MM.1S (cell line): Measurements from ENCODE around the gene TBC1D9B.

ENCODE experiments used
- DNase-seq: peaks from one replicate; pipeline ENCODE4 v3.0.0-alpha.2; 2015
- H2AFZ ChIP-seq: fragments of 300-600 bp; sonication (generic); 2 replicates; pipeline ENCODE4 v1.6.0; 2016; ENCODE audit warnings: antibody characterized with exemption, low read length
- H3F3A ChIP-seq: fragments of 300-600 bp; sonication (generic); 2 replicates; pipeline ENCODE4 v1.6.1; 2016; ENCODE audit warnings: mild to moderate bottlenecking, antibody characterized with exemption, low read length, moderate library complexity, mixed read lengths; ENCODE audit not compliant: insufficient read depth
- H3K27ac ChIP-seq: fragments of 300-600 bp; sonication (generic); 2 replicates; pipeline ENCODE4 v1.5.1; 2016; ENCODE audit warnings: mild to moderate bottlenecking, low read length
- H3K27me3 ChIP-seq: fragments of 300-600 bp; sonication (generic); replicated peaks from 2 replicates; pipeline ENCODE4 v1.6.0; 2016; ENCODE audit warnings: low read length; ENCODE audit not compliant: insufficient read depth
- H3K36me3 ChIP-seq: fragments of 300-600 bp; sonication (generic); replicated peaks from 2 replicates; pipeline ENCODE4 v1.6.1; 2016; ENCODE audit warnings: mild to moderate bottlenecking, low read length, mixed read lengths; ENCODE audit not compliant: insufficient read depth
- H3K4me1 ChIP-seq: fragments of 300-600 bp; sonication (generic); 2 replicates; pipeline ENCODE4 v1.6.1; 2016; ENCODE audit warnings: low read length, mixed read lengths
- H3K4me2 ChIP-seq: fragments of 300-600 bp; sonication (generic); 2 replicates; pipeline ENCODE4 v1.6.0; 2016; ENCODE audit warnings: low read depth, low read length
- H3K4me3 ChIP-seq: fragments of 300-600 bp; sonication (generic); 2 replicates; pipeline ENCODE4 v1.5.1; 2016; ENCODE audit warnings: low read length, mixed read lengths
- H3K79me2 ChIP-seq: fragments of 300-600 bp; sonication (generic); 2 replicates; pipeline ENCODE4 v1.6.1; 2016; ENCODE audit warnings: mixed run types, low read length, mixed read lengths
- H3K9ac ChIP-seq: fragments of 300-600 bp; sonication (generic); 2 replicates; pipeline ENCODE4 v1.6.1; 2016; ENCODE audit warnings: low read length, mixed read lengths
- H3K9me2 ChIP-seq: fragments of 300-600 bp; sonication (generic); replicated peaks from 2 replicates; pipeline ENCODE4 v1.6.1; 2016; ENCODE audit warnings: mild to moderate bottlenecking, low read length, mixed read lengths; ENCODE audit not compliant: insufficient read depth
- H3K9me3 ChIP-seq: fragments of 300-600 bp; sonication (generic); replicated peaks from 2 replicates; pipeline ENCODE4 v1.6.1; 2016; ENCODE audit warnings: mild to moderate bottlenecking, low read length, mixed read lengths; ENCODE audit not compliant: insufficient read depth
- H4K20me1 ChIP-seq: fragments of 300-600 bp; sonication (generic); 2 replicates; pipeline ENCODE4 v1.6.1; 2016; ENCODE audit warnings: mild to moderate bottlenecking, low read length, moderate library complexity, mixed read lengths; ENCODE audit not compliant: insufficient read depth
- EZH2 ChIP-seq: fragments of 300-600 bp; sonication (generic); optimal IDR thresholded peaks from 2 replicates; pipeline ENCODE3; 2017; ENCODE audit warnings: low read depth, mild to moderate bottlenecking, antibody characterized with exemption, low read length, mixed read lengths
- EZH2phosphoT487 ChIP-seq: fragments of 300-600 bp; sonication (generic); IDR thresholded peaks from 2 replicates; pipeline ENCODE4 v1.6.1; 2018; ENCODE audit warnings: antibody characterized with exemption, low read length
- TF ChIP-seq, protein P1 (sequence below): fragments of 300-600 bp; sonication (generic); IDR thresholded peaks from 2 replicates; pipeline ENCODE4 v1.5.1; 2016; ENCODE audit warnings: antibody characterized with exemption, low read length, mixed read lengths

Gene TBC1D9B

DNA sequence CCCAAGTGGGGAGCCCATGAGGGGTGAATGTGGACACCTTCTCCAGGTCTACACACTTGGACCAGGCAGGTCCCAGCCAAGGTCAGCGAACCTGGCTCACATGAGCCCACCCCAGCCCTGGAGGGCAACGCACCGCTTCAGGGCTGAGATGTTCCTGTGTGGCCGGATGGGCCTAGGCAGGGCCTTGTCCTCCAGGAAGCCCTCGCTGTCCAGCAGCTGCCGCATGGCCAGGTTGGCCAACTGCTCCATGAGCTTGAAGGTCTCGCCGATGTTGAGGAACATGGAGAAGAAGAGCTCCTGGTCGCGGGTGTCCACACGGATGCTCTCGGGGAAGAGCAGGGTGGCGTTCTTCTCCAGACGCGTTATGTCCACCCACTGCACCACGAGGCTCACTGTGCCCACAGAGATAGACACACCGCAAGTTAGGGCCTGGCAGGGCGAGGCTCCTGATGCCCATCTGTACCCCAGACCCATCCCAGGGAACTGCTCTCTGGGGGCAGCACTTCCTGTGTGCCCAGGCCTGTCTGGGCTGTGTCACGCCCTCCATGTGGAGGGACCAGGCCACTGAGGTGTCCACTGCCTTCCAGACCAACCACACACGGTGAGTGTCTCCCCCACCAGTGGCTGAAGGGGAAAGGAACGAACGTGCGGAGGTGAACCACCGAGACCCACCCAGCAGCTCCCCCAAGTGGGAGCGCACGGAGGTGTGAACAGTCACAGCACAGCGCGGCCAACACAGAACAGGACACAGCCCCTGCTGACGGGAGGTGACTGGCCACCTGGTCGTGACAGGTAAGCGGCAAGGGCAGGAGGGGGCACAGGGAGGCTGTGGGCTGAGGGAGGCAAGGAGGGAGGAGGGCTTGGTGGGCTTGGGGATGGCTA is 14.4 kb downstream of the TBC1D9B start:
- no peaks in the 10 kb centered on the region for H3K27me3 ChIP-seq
- DNase-seq, result no peak
- H3K9me2 ChIP-seq, result no peaks in the 10 kb centered on the region
- no peaks in the 10 kb centered on the region for H4K20me1 ChIP-seq
- H3K36me3 ChIP-seq, result no peaks in the 10 kb centered on the region
- no peaks in the 10 kb centered on the region for H3K79me2 ChIP-seq
- H3K4me2 ChIP-seq, result no peak overlapping the region
- TF ChIP-seq EZH2phosphoT487, result no peak
- TF ChIP-seq, protein P1, sequence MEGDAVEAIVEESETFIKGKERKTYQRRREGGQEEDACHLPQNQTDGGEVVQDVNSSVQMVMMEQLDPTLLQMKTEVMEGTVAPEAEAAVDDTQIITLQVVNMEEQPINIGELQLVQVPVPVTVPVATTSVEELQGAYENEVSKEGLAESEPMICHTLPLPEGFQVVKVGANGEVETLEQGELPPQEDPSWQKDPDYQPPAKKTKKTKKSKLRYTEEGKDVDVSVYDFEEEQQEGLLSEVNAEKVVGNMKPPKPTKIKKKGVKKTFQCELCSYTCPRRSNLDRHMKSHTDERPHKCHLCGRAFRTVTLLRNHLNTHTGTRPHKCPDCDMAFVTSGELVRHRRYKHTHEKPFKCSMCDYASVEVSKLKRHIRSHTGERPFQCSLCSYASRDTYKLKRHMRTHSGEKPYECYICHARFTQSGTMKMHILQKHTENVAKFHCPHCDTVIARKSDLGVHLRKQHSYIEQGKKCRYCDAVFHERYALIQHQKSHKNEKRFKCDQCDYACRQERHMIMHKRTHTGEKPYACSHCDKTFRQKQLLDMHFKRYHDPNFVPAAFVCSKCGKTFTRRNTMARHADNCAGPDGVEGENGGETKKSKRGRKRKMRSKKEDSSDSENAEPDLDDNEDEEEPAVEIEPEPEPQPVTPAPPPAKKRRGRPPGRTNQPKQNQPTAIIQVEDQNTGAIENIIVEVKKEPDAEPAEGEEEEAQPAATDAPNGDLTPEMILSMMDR, result no peak
- TF ChIP-seq EZH2, result no peak
- H3K9ac ChIP-seq, result no peak overlapping the region
- H3K9me3 ChIP-seq, result no peaks in the 10 kb centered on the region
- H2AFZ ChIP-seq, result no peak overlapping the region
- H3K4me1 ChIP-seq, result no peaks in the 10 kb centered on the region
- H3F3A ChIP-seq, result no peaks in the 10 kb centered on the region
- H3K27ac ChIP-seq, result no peak overlapping the region
- H3K4me3 ChIP-seq, result no peak overlapping the region

DNA sequence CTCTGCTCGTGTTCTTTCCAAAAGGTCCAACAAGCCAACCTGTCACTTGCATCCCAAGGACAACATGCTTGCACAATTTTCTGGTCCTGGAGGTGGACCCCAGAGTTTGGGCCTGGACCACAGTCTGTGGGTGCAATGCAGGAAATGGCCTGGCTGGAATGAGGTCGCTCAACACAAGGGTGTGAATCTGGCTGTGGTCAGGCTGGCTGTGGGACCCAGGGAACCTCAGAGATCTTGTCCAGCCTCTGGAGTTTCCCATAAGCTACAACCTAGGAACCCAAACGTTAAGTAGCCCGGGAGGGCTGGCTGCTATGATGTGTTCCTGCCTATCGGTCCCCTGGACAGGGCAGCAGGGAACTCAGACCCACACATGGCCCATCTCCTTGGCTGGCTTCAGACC is 15.4 kb downstream of the TBC1D9B start:
- Histone ChIP-seq H3K9me2 (no peaks in the 10 kb centered on the region), H3K4me3 (no peak overlapping the region), H3F3A (no peaks in the 10 kb centered on the region), H3K79me2 (no peaks in the 10 kb centered on the region), H3K36me3 (no peaks in the 10 kb centered on the region), H3K9me3 (no peaks in the 10 kb centered on the region), H3K4me1 (no peaks in the 10 kb centered on the region), H4K20me1 (no peaks in the 10 kb centered on the region), H3K27me3 (no peaks in the 10 kb centered on the region), H2AFZ (no peak overlapping the region), H3K4me2 (no peak overlapping the region), H3K9ac (no peak overlapping the region), H3K27ac (no peak overlapping the region)
- no peak for TF ChIP-seq EZH2
- TF ChIP-seq EZH2phosphoT487, result no peak
- TF ChIP-seq, protein P1, result no peak
- DNase-seq, result no peak

DNA sequence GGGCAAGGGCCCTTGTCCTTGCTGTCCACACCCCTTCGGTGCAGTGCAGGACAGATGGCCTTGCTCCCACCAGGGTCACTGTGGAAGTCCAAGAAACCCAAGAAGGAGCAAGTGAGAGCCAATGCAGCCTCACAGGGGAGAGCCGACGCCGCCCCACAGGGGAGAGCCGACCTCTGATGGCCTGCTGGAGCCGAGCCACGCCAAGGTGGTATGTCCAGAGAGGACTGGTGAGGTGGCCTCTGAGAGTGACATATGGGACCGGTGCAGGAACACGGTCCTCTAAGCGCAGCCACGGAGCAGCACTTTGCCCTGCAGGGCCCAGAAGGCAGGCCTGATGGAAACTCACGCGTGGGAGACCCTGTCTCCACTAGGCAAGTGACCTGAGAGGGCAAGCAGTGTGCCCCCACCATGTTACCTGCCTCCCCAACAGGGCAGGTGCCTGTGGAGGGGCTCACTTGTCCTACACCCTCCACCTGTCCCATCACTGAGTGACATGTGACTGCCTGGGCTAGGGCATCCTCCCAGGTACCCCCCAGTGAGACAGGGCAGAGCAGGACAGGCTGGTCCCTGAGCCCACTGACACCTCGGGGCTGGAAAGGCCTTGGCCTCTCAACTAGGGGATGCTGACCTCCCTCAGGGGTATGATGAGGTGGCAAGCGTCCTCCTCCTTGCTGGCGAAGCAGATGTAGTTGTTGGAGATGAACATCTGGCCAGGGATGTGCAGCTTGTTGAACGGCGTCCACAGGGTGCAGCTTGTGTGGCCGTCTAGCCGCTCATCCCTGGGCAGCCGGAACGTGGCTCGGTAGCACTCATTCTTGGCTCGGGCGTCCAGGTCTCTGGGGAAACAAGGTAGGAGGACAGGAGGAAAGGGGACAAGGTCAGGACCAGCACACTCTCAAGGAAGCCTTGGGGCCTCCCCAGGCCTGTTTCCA is 16.7 kb downstream of the TBC1D9B start:
- no peak for TF ChIP-seq EZH2
- TF ChIP-seq, protein P1, result no peak
- TF ChIP-seq EZH2phosphoT487, result no peak
- Histone ChIP-seq H3K4me2 (no peak overlapping the region), H3K27ac (no peak overlapping the region), H3K4me3 (no peak overlapping the region), H3F3A (no peaks in the 10 kb centered on the region), H2AFZ (no peak overlapping the region), H3K9me3 (no peaks in the 10 kb centered on the region), H3K27me3 (no peaks in the 10 kb centered on the region), H3K4me1 (no peaks in the 10 kb centered on the region), H3K36me3 (no peaks in the 10 kb centered on the region), H4K20me1 (no peaks in the 10 kb centered on the region), H3K9me2 (no peaks in the 10 kb centered on the region), H3K79me2 (no peaks in the 10 kb centered on the region), H3K9ac (no peak overlapping the region)
- DNase-seq, result no peak
